Measurements from ENCODE around the gene NKAPL. TPM values are rescaled to one million over a fixed set of nuclear protein-coding genes. Genes with fewer than 3 reads are reported as not detected.

NKAPL gene
- total and polyA plus RNA-seq, 2 donors (not counting 3 experiments of a cell fraction or from before 2014, with no cell fraction given): 0.72 to 1.1 TPM

DNA sequence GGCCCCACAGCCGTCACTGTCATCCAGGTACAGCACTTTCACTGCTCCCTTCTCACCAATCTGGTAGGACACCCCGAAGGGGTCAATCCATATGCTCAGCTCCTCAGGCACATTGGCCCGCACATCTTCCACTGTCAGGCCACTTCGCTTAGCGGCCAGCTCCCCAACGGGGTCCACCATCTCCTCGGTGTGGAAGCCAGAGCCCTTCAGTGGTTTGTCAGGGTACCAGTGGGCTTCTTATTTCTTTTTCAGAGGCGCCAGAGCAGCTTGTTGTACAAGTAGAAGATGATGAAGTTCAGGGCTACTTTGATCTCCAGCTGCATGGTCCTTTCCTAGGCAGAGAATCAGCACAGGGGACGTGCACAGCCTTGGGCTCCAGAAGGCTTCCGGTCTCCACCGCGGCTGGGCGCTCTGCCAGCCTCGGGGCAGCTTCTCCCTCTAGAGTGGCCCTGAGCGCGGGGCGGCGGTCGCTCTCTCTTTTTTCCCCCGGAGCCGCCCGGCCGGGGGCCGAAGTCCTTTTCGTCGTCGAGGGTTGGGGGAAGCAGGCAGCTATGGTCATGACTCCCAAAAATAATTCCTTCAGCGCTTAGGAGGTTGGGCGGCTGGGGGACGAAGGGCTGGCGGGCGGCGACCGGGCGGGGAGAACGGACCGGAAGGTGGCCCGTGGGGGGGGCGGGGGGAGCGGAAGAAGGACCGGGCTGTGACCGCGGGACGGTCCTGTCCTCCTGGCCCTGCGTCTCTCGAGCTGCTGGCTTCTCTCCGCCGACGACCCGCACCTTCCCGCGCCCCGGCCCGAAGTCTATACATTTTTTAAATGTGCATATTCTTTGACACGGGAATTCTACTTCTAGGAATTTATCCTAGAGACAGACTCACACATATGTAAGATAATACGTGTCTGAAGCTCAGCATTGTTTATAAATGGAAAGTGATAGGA is 40.5 kb upstream of the NKAPL start:
- ChIA-PET CTCF (interaction anchor here (1.0 to 1.7 kb wide), 6 partner anchors 34 to 137 kb away, joined by 3 to 6 read pairs (median 3); partner anchors contain the start of genes ZKSCAN4, ZKSCAN8 and ZSCAN26), POLR2A (interaction anchor here (0.7 kb wide), 1 partner anchor 80 kb away, joined by 3 read pairs; no protein-coding TSS in a partner anchor)
- TF ChIP-seq MYC (IDR thresholded peaks at IDR 0.05; ENCODE audit: low read depth, low read length) (no peak), POLR2AphosphoS5 (IDR thresholded peaks at IDR 0.05; ENCODE audit: insufficient read depth, low read depth, low read length) (peak; percentile 42), JUN (IDR thresholded peaks at IDR 0.05; ENCODE audit: borderline replicate concordance, insufficient read depth, insufficient read length, low read depth) (no peak)
- TF ChIP-seq, protein P1, sequence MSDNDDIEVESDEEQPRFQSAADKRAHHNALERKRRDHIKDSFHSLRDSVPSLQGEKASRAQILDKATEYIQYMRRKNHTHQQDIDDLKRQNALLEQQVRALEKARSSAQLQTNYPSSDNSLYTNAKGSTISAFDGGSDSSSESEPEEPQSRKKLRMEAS (IDR thresholded peaks at IDR 0.05; ENCODE audit: insufficient read depth, insufficient read length): no peak
- DNase-seq (ENCODE audit: low read depth, low spot score) (peak; percentile 59), FAIRE-seq (peak; percentile 82)
- H2AFZ ChIP-seq (ENCODE audit: low read depth, low read length): peak overlapping the region; percentile 79
- no peaks in the 10 kb centered on the region for H3K79me2 ChIP-seq (ENCODE audit: control insufficient read depth, insufficient read depth, low read length)
- no peaks in the 10 kb centered on the region for H3K9me1 ChIP-seq (replicated peaks; ENCODE audit: control insufficient read depth, extremely low read depth, insufficient read depth, low read length)
- no peaks in the 10 kb centered on the region for H4K20me1 ChIP-seq (replicated peaks; ENCODE audit: control insufficient read depth, extremely low read depth, insufficient read depth, low read length)
- H3K4me2 ChIP-seq (ENCODE audit: insufficient read depth, low read length): peak overlapping the region; percentile 71
- H3K4me3 ChIP-seq (replicated peaks in 1 of 3; ENCODE audit: insufficient read depth in 1 of 3, low read depth in 1 of 3, low read length in 3 of 3): peak overlapping the region; percentile 40 to 60 (median 53)
- dilution Hi-C loops (cut with MboI; ENCODE audit: extremely low pct_ligation_motif_present, low sequenced_read_pairs) (no loop called here), intact Hi-C loops (cut with micrococcal nuclease) (loop anchor here (10.0 kb wide), 2 partner anchors 436 to 766 kb away; no protein-coding TSS in a partner anchor)
- peaks cover 10 to 21% of the 10 kb centered on the region in 2 experiments for H3K27me3 ChIP-seq (ENCODE audit: control insufficient read depth in 2 of 2, insufficient read depth in 2 of 2, low read length in 2 of 2)
- peaks cover 3% of the 10 kb centered on the region for H3K4me1 ChIP-seq (ENCODE audit: control insufficient read depth, extremely low read depth, insufficient read depth, low read length)
- H3K9me3 ChIP-seq (replicated peaks; ENCODE audit: control insufficient read depth, insufficient read depth, low read length): no peaks in the 10 kb centered on the region
- BruUV-seq (replicated peaks): TSS peak; percentile 56
- H3K9ac ChIP-seq (replicated peaks; ENCODE audit: extremely low read depth, insufficient read depth, low read length): peak overlapping the region; percentile 32
- no peaks in the 10 kb centered on the region for H3K36me3 ChIP-seq (ENCODE audit: control insufficient read depth in 2 of 2, extremely low read depth in 1 of 2, insufficient read depth in 2 of 2, low read length in 2 of 2)
- H3K27ac ChIP-seq (ENCODE audit: insufficient read depth, low read depth, low read length): peak overlapping the region; percentile 21
